Transverse colon (tissue), 4 donors: ENCODE measurements around the gene ANKS1B. TPM values are rescaled to one million over a fixed set of nuclear protein-coding genes. Genes with fewer than 3 reads are reported as not detected.

Experiments used
- DNase-seq: peaks from one replicate; pipeline ENCODE4 v3.0.0-alpha.2; 2019
- H3K27ac ChIP-seq, 4 donors: fragments of 200-600 bp; sonication (generic); 2 replicates each; pipeline ENCODE4 v1.5.1; 2016 to 2018; ENCODE audit warnings: inconsistent platforms in 4 of 4
- H3K27me3 ChIP-seq: fragments of 200-600 bp; sonication (generic); 2 replicates; pipeline ENCODE4 v1.5.1; 2017; ENCODE audit warnings: inconsistent platforms
- H3K36me3 ChIP-seq, 4 donors: fragments of 200-600 bp; sonication (generic); 2 replicates each; pipeline ENCODE4 v1.5.1; 2017 to 2019; ENCODE audit warnings: inconsistent platforms in 4 of 4
- H3K4me1 ChIP-seq, 4 donors: fragments of 200-600 bp; sonication (generic); 2 replicates each; pipeline ENCODE4 v1.5.1; 2017 to 2020; ENCODE audit warnings: inconsistent platforms in 4 of 4
- H3K4me3 ChIP-seq, 4 donors: fragments of 200-600 bp; sonication (generic); 1 replicate in 1 of 4; 2 replicates in 3 of 4; pipeline versions ENCODE4 v1.5.1 to v1.6.1; 2017 to 2019; ENCODE audit warnings: inconsistent platforms in 4 of 4
- H3K9me3 ChIP-seq, 2 donors: fragments of 200-600 bp; sonication (generic); 2 replicates each; pipeline ENCODE4 v1.5.1; 2017 to 2019; ENCODE audit warnings: inconsistent platforms in 2 of 2
- EP300 ChIP-seq: sonication (generic); formaldehyde crosslinking; IDR thresholded peaks from one replicate; pipeline ENCODE4 v1.6.1; 2017; ENCODE audit warnings: antibody characterized with exemption, low read depth
- POLR2A ChIP-seq: fragments of 450-650 bp; IDR thresholded peaks from one replicate; pipeline ENCODE4 v1.6.1; 2016; ENCODE audit warnings: antibody characterized with exemption, mild to moderate bottlenecking, moderate library complexity
- POLR2AphosphoS5 ChIP-seq, 3 donors: sonication (generic); formaldehyde crosslinking; IDR thresholded peaks; one replicate each; pipeline ENCODE4 v1.6.1; 2016; ENCODE audit warnings: antibody characterized with exemption in 3 of 3
- WGBS, 2 donors: methylation state at CpG; one replicate each; pipeline ENCODE4 v1.1.5; 2018; ENCODE audit warnings: low coverage in 1 of 2; 5-methylcytosine and 5-hydroxymethylcytosine counted together
- in situ Hi-C, 4 donors: fragments of 200-750 bp; cut with MboI; loops; one replicate each; pipeline versions ENCODE4 v1.15.0 to v1.15.1; 2017; ENCODE audit warnings: low sequenced_read_pairs in 3 of 4, low pct_ligation_motif_present in 1 of 4, low pct_unique_long_range_greater_than_20kb in 1 of 4
- intact Hi-C: fragments of 100-400 bp; cut with DNase I; formaldehyde crosslinking; loops from one replicate; pipeline ENCODE4 v1.15.1; 2023; ENCODE audit warnings: low total_unique reads
- total RNA-seq, 4 donors: library from RNA; depleted of rRNA; stranded (reverse); fragments of >200 nt; gene quantifications; one replicate each; pipeline ENCODE4 v1.1.0, GENCODE V29; 2016
- TF ChIP-seq, protein P1 (sequence below), 5 experiments: fragments of 200-600 bp in 3 of 5; fragments of 450-650 bp in 2 of 5; sonication (generic) in 3 of 5; IDR thresholded peaks; 1 replicate in 2 of 5; 2 replicates in 3 of 5; pipeline ENCODE4 v1.5.1; 2016 to 2017; ENCODE audit warnings: antibody characterized with exemption in 5 of 5, inconsistent platforms in 3 of 5, mild to moderate bottlenecking in 2 of 5, moderate library complexity in 1 of 5

The ANKS1B gene
- total RNA-seq, 4 donors from 2014 or later, result 1.4 to 6.4 (median 3.5) TPM; not detected in 1

DNA sequence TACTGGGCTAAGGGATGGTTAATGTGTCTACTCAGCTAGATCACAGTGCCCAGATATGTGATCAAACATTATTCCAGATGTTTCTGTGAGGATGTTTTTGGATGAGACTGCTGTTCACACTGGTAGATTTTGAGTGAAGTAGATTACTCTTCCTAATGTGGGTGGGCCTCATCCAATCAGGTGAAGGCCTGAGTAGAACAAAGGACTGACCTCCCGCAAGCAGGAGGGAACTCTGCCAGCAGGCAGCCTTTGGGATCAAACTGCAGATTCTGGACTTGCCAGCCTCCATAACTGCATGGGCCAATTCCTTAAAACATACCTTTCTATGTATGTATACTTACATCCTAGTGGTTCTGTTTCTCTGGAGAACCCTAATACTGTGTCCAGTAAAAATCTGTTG, 1120.4 kb downstream of the ANKS1B start:
- no peaks in the 10 kb centered on the region for H3K4me1 ChIP-seq
- DNase-seq, result no peak
- no peak overlapping the region for H3K27ac ChIP-seq
- WGBS, 2 donors, result 100% methylated on average over 1 of the region's 1 CpG
- H3K4me3 ChIP-seq, result no peak overlapping the region
- H3K27me3 ChIP-seq, result no peaks in the 10 kb centered on the region
- intact Hi-C loops, result no loop called here
- H3K9me3 ChIP-seq, result no peaks in the 10 kb centered on the region
- in situ Hi-C loops, result no loop called here
- no peak for TF ChIP-seq EP300
- TF ChIP-seq, protein P1, sequence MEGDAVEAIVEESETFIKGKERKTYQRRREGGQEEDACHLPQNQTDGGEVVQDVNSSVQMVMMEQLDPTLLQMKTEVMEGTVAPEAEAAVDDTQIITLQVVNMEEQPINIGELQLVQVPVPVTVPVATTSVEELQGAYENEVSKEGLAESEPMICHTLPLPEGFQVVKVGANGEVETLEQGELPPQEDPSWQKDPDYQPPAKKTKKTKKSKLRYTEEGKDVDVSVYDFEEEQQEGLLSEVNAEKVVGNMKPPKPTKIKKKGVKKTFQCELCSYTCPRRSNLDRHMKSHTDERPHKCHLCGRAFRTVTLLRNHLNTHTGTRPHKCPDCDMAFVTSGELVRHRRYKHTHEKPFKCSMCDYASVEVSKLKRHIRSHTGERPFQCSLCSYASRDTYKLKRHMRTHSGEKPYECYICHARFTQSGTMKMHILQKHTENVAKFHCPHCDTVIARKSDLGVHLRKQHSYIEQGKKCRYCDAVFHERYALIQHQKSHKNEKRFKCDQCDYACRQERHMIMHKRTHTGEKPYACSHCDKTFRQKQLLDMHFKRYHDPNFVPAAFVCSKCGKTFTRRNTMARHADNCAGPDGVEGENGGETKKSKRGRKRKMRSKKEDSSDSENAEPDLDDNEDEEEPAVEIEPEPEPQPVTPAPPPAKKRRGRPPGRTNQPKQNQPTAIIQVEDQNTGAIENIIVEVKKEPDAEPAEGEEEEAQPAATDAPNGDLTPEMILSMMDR (IDR thresholded peaks at IDR 0.05), result no peak
- no peak for TF ChIP-seq POLR2A
- TF ChIP-seq POLR2AphosphoS5 (IDR thresholded peaks at IDR 0.05), result no peak
- H3K36me3 ChIP-seq, result no peaks in the 10 kb centered on the region

DNA sequence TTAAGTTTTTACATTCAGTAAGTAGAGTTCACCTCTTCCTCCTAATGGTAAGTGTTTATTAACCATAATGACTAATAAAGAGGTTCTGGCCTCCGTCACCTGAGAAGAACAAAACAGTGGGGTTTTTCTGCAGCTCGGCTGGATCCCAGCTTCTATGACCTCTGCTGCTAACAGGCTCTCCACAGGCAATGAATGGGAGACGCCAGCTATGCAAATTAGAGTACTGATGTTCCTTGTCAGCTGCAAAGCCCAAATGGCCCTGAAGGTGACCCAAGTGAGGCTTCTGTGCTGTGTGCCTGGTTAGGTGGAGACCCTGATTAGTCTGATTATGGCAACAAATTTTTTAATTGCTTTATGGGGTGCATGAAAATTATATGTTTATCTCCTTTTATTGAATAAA, 1121.6 kb downstream of the ANKS1B start:
- in situ Hi-C loops, result no loop called here
- TF ChIP-seq, protein P1 (IDR thresholded peaks at IDR 0.05), result no peak
- no peak for TF ChIP-seq POLR2A
- TF ChIP-seq EP300, result no peak
- no peak for TF ChIP-seq POLR2AphosphoS5 (IDR thresholded peaks at IDR 0.05)

DNA sequence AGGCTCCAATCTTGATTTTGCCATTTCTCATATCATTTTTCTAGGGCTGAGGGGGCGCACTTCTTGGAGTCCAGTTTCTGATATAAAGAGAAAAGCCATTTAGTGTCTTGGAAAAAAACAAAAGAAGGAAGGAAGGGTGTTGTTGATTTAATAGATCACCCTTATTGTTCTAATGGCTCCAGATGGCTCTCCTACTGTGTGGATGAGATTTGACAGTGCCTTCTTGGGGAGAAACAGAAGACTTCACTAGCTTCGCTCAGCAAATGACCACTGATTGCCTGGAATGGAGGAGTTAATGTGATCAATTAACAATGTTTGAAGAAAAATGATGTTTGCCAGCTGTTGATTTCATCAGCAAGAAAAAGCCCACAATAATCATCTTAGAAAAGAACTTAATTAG, 1123.5 kb downstream of the ANKS1B start:
- no peaks in the 10 kb centered on the region for H3K27me3 ChIP-seq
- intact Hi-C loops (no loop called here), in situ Hi-C loops (no loop called here)
- H3K27ac ChIP-seq, result no peak overlapping the region
- no peak overlapping the region for H3K4me3 ChIP-seq
- no peak for DNase-seq
- no peaks in the 10 kb centered on the region for H3K9me3 ChIP-seq
- no peaks in the 10 kb centered on the region for H3K4me1 ChIP-seq
- TF ChIP-seq EP300 (no peak), POLR2A (no peak), POLR2AphosphoS5 (IDR thresholded peaks at IDR 0.05) (no peak)
- TF ChIP-seq, protein P1 (IDR thresholded peaks at IDR 0.05), result no peak
- no peaks in the 10 kb centered on the region for H3K36me3 ChIP-seq
- 61 to 64% methylated on average over 2 of the region's 2 CpGs for WGBS, 2 donors

More for the DNA sequence above, 1121.6 kb downstream of the ANKS1B start:
- no peaks in the 10 kb centered on the region for H3K36me3 ChIP-seq
- intact Hi-C loops, result no loop called here
- H3K9me3 ChIP-seq, result no peaks in the 10 kb centered on the region
- H3K27ac ChIP-seq, result no peak overlapping the region
- DNase-seq, result no peak
- WGBS, 2 donors, result 56% methylated on average over 3 of the region's 3 CpGs; no CpG with 5 or more reads in 1 of the 2 donors
- no peaks in the 10 kb centered on the region for H3K27me3 ChIP-seq
- H3K4me1 ChIP-seq, result no peaks in the 10 kb centered on the region
- no peak overlapping the region for H3K4me3 ChIP-seq

DNA sequence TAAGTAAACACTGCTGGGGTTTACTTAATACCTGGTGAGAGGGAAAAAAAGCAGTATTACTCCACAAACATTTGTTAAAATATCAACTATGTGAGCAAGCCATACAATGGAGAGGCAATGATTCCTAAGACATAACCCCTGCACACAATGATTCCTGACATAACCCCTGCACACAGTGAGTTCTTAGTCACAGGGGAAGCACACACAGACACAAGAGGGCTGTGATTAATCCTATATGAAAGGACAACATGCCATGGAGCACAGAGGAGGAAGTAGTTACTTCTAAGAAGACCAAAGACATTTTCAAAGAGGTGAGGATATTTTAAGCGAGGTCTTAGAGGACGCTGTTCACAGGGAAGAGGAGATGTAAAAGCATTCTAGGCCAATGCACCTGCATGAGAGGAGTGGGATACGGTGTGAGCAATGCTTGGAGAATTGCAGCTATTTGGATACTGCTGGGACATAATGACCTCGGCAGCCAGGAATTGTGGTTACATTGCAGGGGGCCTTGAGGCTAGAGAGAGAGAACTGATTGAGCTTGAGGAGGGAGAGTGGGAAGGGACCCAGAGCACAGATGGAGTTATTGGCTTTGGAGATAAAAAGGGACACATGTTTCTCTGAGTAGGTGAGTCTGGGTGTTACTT, 1127.7 kb downstream of the ANKS1B start:
- WGBS, 2 donors, result 38 to 60% methylated on average over 2 to 4 of the region's 4 CpGs

More for the DNA sequence above, 1127.7 kb downstream of the ANKS1B start:
- H3K36me3 ChIP-seq, result no peaks in the 10 kb centered on the region
- no peaks in the 10 kb centered on the region for H3K27me3 ChIP-seq
- no peak overlapping the region for H3K4me3 ChIP-seq
- no peak overlapping the region for H3K27ac ChIP-seq
- no peak for DNase-seq
- no peak for TF ChIP-seq EP300
- TF ChIP-seq POLR2A, result no peak
- TF ChIP-seq POLR2AphosphoS5 (IDR thresholded peaks at IDR 0.05), result no peak
- TF ChIP-seq, protein P1 (IDR thresholded peaks at IDR 0.05), result no peak
- in situ Hi-C loops, result no loop called here
- no peaks in the 10 kb centered on the region for H3K4me1 ChIP-seq
- H3K9me3 ChIP-seq, result no peaks in the 10 kb centered on the region
- intact Hi-C loops, result no loop called here
